ENCODE measurements around the gene DMD.

Gene DMD

DNA sequence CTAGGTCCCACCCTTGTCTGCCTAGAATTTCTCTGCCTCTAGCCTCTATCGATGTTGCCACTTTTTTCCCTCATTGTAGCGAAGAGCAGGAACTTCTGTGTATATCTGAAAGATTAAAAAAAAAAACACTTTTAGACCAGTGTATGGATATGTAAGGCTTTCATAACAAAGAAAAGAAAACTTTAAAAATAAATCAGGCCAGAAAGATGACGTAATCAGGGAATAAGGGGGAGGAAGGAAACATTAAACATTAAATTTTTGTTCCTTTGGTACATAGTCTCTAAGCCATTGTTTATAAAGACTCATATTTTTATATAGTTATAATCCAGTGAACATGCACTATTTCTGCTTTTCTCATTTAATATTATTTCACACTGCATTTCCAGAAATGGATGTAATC is 2113.3 kb downstream of the DMD start:
- CTCF ChIA-PET: no interaction called here
- DNase-seq (ENCODE audit: extremely low spot score): no peak
- TF ChIP-seq, protein P1, sequence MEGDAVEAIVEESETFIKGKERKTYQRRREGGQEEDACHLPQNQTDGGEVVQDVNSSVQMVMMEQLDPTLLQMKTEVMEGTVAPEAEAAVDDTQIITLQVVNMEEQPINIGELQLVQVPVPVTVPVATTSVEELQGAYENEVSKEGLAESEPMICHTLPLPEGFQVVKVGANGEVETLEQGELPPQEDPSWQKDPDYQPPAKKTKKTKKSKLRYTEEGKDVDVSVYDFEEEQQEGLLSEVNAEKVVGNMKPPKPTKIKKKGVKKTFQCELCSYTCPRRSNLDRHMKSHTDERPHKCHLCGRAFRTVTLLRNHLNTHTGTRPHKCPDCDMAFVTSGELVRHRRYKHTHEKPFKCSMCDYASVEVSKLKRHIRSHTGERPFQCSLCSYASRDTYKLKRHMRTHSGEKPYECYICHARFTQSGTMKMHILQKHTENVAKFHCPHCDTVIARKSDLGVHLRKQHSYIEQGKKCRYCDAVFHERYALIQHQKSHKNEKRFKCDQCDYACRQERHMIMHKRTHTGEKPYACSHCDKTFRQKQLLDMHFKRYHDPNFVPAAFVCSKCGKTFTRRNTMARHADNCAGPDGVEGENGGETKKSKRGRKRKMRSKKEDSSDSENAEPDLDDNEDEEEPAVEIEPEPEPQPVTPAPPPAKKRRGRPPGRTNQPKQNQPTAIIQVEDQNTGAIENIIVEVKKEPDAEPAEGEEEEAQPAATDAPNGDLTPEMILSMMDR (IDR thresholded peaks at IDR 0.05; ENCODE audit: control extremely low read depth, extremely low read depth, low read depth, missing control alignments): no peak
- POLR2A ChIA-PET: no interaction called here

DNA sequence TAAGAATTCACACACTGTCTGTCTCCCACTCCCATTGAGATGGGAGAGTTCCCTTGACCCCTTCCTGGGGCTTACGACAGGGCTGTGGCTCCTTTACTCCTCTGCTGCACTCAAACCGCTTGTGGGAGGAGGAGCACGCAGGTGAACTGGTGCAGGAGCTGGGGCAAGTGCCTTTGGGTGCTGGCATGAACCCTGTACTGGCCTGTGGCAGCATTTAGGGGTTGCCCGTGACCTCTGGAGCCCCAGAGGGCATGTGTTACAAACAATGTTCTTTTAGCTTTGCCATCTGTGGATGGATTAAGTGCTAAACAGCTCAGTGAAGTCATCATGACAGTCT is 2117.7 kb downstream of the DMD start:
- no peak for DNase-seq (ENCODE audit: extremely low spot score)
- ChIA-PET POLR2A (no interaction called here), CTCF (interaction anchor here (1.7 to 2.5 kb wide), 2 partner anchors 55 to 120 kb away, joined by 3 to 8 read pairs; no protein-coding TSS in a partner anchor)
- TF ChIP-seq, protein P1 (IDR thresholded peaks at IDR 0.05; ENCODE audit: control extremely low read depth, extremely low read depth, low read depth, missing control alignments): no peak

DNA sequence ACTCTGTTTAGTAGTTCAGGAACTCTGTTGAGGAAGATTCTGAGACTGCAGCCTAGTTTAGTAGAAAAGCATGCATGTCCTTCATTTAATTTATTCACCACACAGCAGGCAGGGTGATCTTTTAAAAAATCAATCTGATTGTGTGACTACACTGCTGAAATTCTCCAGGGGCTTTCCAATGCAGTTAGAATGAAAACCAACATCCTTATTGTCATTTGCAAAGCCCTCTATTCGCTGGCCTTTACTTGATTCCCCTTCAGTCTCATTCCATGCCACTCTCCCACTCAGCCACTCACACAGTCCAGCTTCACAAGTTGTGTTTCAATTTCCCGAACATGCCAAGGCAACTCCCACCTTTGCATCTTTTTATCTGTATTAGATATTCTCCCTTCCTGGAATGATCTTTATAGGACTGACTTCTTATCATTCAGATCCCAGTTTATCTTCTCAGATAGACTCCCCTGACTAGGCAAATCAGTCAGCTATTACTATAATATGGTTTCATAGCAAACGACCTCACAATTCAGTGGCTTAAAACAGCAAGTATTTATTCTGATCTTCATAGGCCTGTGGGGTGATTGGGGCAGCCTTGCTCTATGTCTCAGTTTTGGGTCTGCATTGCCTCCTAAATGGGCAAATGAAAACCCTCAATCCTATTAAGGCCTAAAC is 2118.2 kb downstream of the DMD start:
- ChIA-PET CTCF (interaction anchor here (2.5 kb wide), 1 partner anchor 55 kb away, joined by 8 read pairs; no protein-coding TSS in a partner anchor), POLR2A (no interaction called here)
- no peak for DNase-seq (ENCODE audit: extremely low spot score)
- TF ChIP-seq, protein P1 (IDR thresholded peaks at IDR 0.05; ENCODE audit: control extremely low read depth, extremely low read depth, low read depth, missing control alignments): no peak

DNA sequence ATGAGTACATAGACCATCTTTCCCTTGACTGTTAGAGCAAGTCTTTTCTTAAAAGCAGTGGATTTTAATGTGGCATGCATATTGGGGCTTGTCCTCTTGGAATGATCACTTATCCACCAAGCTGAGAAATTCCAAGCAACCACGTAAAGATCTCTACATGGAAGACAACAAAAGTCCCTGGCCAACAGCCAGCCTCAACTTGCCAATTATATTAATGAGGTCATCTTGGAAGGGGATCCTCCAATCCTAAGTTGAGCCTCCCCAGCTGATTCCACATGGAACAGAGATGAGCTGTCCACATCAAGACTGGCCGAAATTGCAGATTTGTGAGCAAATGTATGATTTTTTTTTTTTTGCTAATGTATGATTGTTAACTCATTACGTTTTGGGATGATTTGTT is 2118.9 kb downstream of the DMD start:
- ChIA-PET POLR2A (no interaction called here), CTCF (interaction anchor here (2.5 kb wide), 1 partner anchor 54 kb away, joined by 8 read pairs; no protein-coding TSS in a partner anchor)
- TF ChIP-seq, protein P1 (IDR thresholded peaks at IDR 0.05; ENCODE audit: control extremely low read depth, extremely low read depth, low read depth, missing control alignments): no peak
- no peak for DNase-seq (ENCODE audit: extremely low spot score)

DNA sequence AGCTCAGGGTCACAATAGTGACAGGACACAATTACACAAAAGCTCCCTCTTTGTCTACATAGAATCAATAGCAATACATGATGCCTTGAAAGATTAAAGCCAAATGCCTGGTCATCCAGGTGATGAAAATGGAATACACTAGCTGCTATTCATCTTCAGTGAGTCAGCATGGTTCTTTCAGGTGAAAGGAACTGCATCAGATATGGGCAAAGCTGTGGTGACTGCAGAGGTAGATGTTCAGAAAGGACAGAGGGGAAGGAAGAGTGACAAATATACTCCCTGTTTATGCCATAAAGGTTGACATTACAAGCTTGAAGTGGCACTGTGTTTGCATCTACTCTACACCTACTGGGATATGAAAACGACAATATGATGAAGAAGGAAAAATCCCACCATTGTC is 2119.5 kb downstream of the DMD start:
- ChIA-PET CTCF (interaction anchor here (2.5 kb wide), 1 partner anchor 54 kb away, joined by 8 read pairs; no protein-coding TSS in a partner anchor), POLR2A (no interaction called here)
- TF ChIP-seq, protein P1 (IDR thresholded peaks at IDR 0.05; ENCODE audit: control extremely low read depth, extremely low read depth, low read depth, missing control alignments): no peak
- DNase-seq (ENCODE audit: extremely low spot score): no peak

DNA sequence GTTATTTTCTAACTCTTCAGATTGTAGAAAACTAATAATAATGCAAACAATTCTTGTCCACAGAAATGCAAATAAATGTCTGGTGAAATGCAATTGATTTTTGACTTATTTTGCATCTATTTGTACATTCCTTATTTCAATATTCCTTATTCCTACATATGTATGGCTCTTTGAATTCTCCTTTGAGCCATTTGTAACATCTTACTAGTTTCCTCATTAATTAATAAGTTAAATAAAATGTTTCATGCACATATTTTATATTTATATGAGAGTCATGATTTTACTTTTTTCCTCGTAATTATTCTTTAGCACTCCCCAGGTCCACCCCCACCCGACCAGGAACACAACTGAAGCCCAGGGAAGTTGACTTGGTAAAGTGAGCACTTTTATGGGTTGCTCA is 2136.8 kb downstream of the DMD start:
- CTCF ChIA-PET: no interaction called here
- TF ChIP-seq, protein P1 (IDR thresholded peaks at IDR 0.05; ENCODE audit: control extremely low read depth, extremely low read depth, low read depth, missing control alignments): no peak
- POLR2A ChIA-PET: no interaction called here
- DNase-seq (ENCODE audit: extremely low spot score): no peak

All from GM10248 (cell line).